GM21381 (cell line): ENCODE measurements around the gene SKP1.
A peak's percentile ranks its signal among the peaks of the same experiment; 100 is the strongest.

Experiments
- ATAC-seq: cut with Tn5 transposase; IDR thresholded peaks from one replicate; pipeline ENCODE4 v1.9.1; 2021; ENCODE audit warnings: mild to moderate bottlenecking, moderate library complexity; ENCODE audit not compliant: unreplicated experiment

Gene SKP1

GRCh38 chr5:134113902-134114875 lies 62.6 kb downstream of the SKP1 start, which contains the start of gene TCF7:
TSS of gene TCF7 (plus strand) at chr5:134114681. CDS start at chr5:134114907, 226 bp downstream.
- peak; percentile 69 for ATAC-seq

- ATAC-seq: no peak
Observed at GRCh38 chr5:134113363-134113889, 63.3 kb downstream of the SKP1 start.

GRCh38 chr5:134112726-134113362 lies 63.9 kb downstream of the SKP1 start:
- ATAC-seq: no peak

- ATAC-seq: no peak
Observed at GRCh38 chr5:134111741-134112647, 64.8 kb downstream of the SKP1 start.

GRCh38 chr5:134110382-134110781 lies 66.4 kb downstream of the SKP1 start:
- no peak for ATAC-seq

- no peak for ATAC-seq
Observed at GRCh38 chr5:134107779-134108178, 69.0 kb downstream of the SKP1 start.

GRCh38 chr5:134106991-134107701 lies 69.6 kb downstream of the SKP1 start:
- no peak for ATAC-seq

- ATAC-seq: no peak
Observed at GRCh38 chr5:134103998-134104654, 72.6 kb downstream of the SKP1 start.

GRCh38 chr5:134103397-134103796 lies 73.4 kb downstream of the SKP1 start:
- ATAC-seq: no peak

GRCh38 chr5:134101686-134102439 lies 74.9 kb downstream of the SKP1 start:
- ATAC-seq: no peak

GRCh38 chr5:134100283-134101091 lies 76.3 kb downstream of the SKP1 start:
- peak; percentile 66 for ATAC-seq

- no peak for ATAC-seq
Observed at GRCh38 chr5:134099939-134100282, 76.8 kb downstream of the SKP1 start.

- ATAC-seq: no peak
Observed at GRCh38 chr5:134099288-134099872, 77.4 kb downstream of the SKP1 start.
